Tibial artery (tissue), 4 donors: Measurements from ENCODE around the gene IFNA16.
"Not testable (repeated sequence)": the region's sequence is repeated elsewhere in the genome, so short reads cannot be mapped to it uniquely, and the experiment has no call there.

Experiments
- DNase-seq, 2 donors: peaks; one replicate each; pipeline ENCODE4 v3.0.0-alpha.2; 2019
- H3K27ac ChIP-seq, 2 donors: fragments of 200-600 bp; sonication (generic) in 1 of 2; 1 replicate in 1 of 2; 2 replicates in 1 of 2; pipeline ENCODE4 v1.5.1; 2018 to 2019; ENCODE audit warnings: mild to moderate bottlenecking in 1 of 2
- H3K27me3 ChIP-seq, 2 donors: fragments of 200-600 bp; sonication (generic) in 1 of 2; one replicate each; pipeline versions ENCODE4 v1.5.1 to v1.6.0; 2016 to 2019
- H3K36me3 ChIP-seq, 3 donors: fragments of 200-600 bp; sonication (generic) in 2 of 3; one replicate each; pipeline ENCODE4 v1.5.1; 2016 to 2019; ENCODE audit warnings: mild to moderate bottlenecking in 2 of 3
- H3K4me1 ChIP-seq, 4 donors: fragments of 200-600 bp; sonication (generic) in 2 of 4; 1 replicate in 3 of 4; 2 replicates in 1 of 4; pipeline ENCODE4 v1.5.1; 2016 to 2019
- H3K4me3 ChIP-seq, 2 donors: fragments of 200-600 bp; sonication (generic) in 1 of 2; 1 replicate in 1 of 2; 2 replicates in 1 of 2; pipeline ENCODE4 v1.5.1; 2018 to 2019; ENCODE audit warnings: mild to moderate bottlenecking in 2 of 2
- H3K9me3 ChIP-seq, 3 donors: fragments of 200-600 bp; sonication (generic) in 1 of 3; one replicate each; pipeline ENCODE4 v1.5.1; 2016 to 2019
- intact Hi-C: fragments of 100-400 bp; cut with DNase I; formaldehyde crosslinking; loops from one replicate; pipeline ENCODE4 v1.15.0; 2023; ENCODE audit warnings: low total_unique reads
- TF ChIP-seq, protein P1 (sequence below), 2 experiments: fragments of 200-600 bp in 1 of 2; fragments of 450-650 bp in 1 of 2; IDR thresholded peaks; one replicate each; pipeline ENCODE4 v1.5.1; 2017 to 2019; ENCODE audit warnings: antibody characterized with exemption in 2 of 2, mild to moderate bottlenecking in 1 of 2, moderate library complexity in 1 of 2

IFNA16 gene

DNA sequence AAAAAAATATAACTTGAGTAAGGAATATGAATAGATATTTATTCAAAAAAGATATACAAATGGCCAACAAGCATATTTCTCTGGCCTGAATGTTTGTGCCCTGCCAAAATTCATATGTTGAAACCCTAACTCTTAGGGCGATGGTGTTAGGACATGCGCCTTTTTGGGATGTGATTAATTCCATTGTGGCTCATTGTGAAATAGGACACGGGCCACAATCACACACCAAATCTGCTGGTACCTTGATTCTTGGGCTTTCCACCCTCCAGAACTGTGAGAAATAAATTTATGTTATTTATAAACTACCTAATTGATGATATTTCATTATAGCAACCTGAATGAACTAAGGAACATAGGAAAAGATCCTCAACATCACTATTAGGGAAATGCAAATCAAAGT, 45.0 kb downstream of the IFNA16 start:
- Histone ChIP-seq H3K4me1 (no peaks in the 10 kb centered on the region), H3K9me3 (no peaks in the 10 kb centered on the region), H3K4me3 (no peak overlapping the region), H3K27me3 (no peaks in the 10 kb centered on the region), H3K27ac (no peak overlapping the region), H3K36me3 (no peaks in the 10 kb centered on the region)
- TF ChIP-seq, protein P1, sequence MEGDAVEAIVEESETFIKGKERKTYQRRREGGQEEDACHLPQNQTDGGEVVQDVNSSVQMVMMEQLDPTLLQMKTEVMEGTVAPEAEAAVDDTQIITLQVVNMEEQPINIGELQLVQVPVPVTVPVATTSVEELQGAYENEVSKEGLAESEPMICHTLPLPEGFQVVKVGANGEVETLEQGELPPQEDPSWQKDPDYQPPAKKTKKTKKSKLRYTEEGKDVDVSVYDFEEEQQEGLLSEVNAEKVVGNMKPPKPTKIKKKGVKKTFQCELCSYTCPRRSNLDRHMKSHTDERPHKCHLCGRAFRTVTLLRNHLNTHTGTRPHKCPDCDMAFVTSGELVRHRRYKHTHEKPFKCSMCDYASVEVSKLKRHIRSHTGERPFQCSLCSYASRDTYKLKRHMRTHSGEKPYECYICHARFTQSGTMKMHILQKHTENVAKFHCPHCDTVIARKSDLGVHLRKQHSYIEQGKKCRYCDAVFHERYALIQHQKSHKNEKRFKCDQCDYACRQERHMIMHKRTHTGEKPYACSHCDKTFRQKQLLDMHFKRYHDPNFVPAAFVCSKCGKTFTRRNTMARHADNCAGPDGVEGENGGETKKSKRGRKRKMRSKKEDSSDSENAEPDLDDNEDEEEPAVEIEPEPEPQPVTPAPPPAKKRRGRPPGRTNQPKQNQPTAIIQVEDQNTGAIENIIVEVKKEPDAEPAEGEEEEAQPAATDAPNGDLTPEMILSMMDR (IDR thresholded peaks at IDR 0.05) = no peak
- no peak for DNase-seq
- intact Hi-C loops = no loop called here

DNA sequence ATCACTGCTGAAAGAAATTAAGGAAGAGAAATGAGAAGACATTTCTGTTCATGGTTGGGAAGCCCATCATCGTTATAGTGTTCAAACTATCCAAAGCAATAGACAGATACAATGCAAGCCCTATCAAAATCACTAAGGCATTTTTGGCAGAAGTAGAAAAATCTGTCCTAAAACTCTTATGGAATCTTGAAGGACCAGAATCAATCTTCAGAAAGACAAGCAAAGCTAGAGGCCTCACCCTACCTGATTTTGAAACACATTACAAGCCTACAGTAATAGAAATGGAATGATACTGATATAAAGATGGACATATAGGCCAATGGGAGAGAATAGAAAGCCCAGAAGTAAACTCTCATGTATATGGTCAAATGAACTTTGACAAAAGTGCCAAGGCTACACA, 45.8 kb downstream of the IFNA16 start:
- H3K27me3 ChIP-seq = no peaks in the 10 kb centered on the region
- intact Hi-C loops = no loop called here

DNA sequence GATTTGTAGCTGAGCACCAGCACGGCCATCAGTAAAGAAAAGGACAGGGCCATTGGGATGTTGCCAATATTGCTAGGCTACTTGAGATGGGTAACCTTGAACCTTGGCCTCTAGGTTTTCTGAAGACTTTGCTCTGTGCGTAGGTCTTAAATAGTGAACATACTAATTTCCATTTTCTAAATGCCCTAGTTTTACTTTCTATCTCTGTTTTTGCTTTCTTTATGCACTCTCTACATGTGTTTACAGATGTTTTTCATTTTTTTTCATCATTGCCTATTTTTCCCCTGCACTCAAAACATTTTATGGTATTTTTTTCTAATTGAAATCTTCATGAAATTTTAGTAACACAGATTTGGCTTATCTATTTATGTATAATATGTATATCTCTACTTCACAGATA, 50.6 kb downstream of the IFNA16 start, which contains the start of gene IFNA21:
IFNA21 (minus strand) TSS at position 101 of the 400 bp plus-strand sequence; CDS start at position 53, 48 bp downstream.
- H3K36me3 ChIP-seq, intact Hi-C loops, H3K4me3 ChIP-seq, H3K9me3 ChIP-seq, H3K27me3 ChIP-seq, H3K27ac ChIP-seq, DNase-seq, H3K4me1 ChIP-seq: not testable (repeated sequence)

More for the DNA sequence above, 45.8 kb downstream of the IFNA16 start:
- H3K27ac ChIP-seq = no peak overlapping the region
- TF ChIP-seq, protein P1 (IDR thresholded peaks at IDR 0.05) = no peak
- DNase-seq = no peak
- no peaks in the 10 kb centered on the region for H3K36me3 ChIP-seq
- H3K9me3 ChIP-seq = no peaks in the 10 kb centered on the region
- H3K4me1 ChIP-seq = no peaks in the 10 kb centered on the region
- H3K4me3 ChIP-seq = no peak overlapping the region
